ENCODE measurements around the gene RHBDL1. TPM values are rescaled to one million over a fixed set of nuclear protein-coding genes. Genes with fewer than 3 reads are reported as not detected.
A peak's percentile ranks its signal among the peaks of the same experiment; 100 is the strongest.

The RHBDL1 gene
- polyA plus RNA-seq, 1 donor (not counting 4 experiments of a cell fraction or from before 2014, with no cell fraction given): 0.71 TPM

- no peak overlapping the region for H3K27ac ChIP-seq (ENCODE audit: control insufficient read depth, insufficient read depth, low read length)
- FAIRE-seq (no peak), DNase-seq (ENCODE audit: low read depth, low spot score) (no peak)
- no peaks in the 10 kb centered on the region for H3K27me3 ChIP-seq (ENCODE audit: control insufficient read depth, extremely low read depth, insufficient read depth, low read length)
- no peaks in the 10 kb centered on the region for H4K20me1 ChIP-seq (ENCODE audit: control insufficient read depth, extremely low read depth, insufficient read depth, low read length)
- H3K4me3 ChIP-seq (ENCODE audit: control insufficient read depth in 2 of 3, extremely low read depth in 1 of 3, insufficient read depth in 2 of 3, low read depth in 1 of 3, low read length in 3 of 3): peak overlapping the region; percentile 53 to 69 (median 65)
- peaks cover 5% of the 10 kb centered on the region for H3K4me1 ChIP-seq (ENCODE audit: control insufficient read depth, extremely low read depth, insufficient read depth, low read length)
- peaks cover 2% of the 10 kb centered on the region for H3K79me2 ChIP-seq (ENCODE audit: control insufficient read depth, insufficient read depth, low read length)
- H3K4me2 ChIP-seq (ENCODE audit: control insufficient read depth, extremely low read depth, insufficient read depth, low read depth, low read length): peak overlapping the region; percentile 80
- no peak overlapping the region for H2AFZ ChIP-seq (ENCODE audit: control insufficient read depth, low read length)
- dilution Hi-C loops (cut with MboI; ENCODE audit: extremely low pct_ligation_motif_present, low sequenced_read_pairs): no loop called here
- H3K9me1 ChIP-seq (ENCODE audit: control insufficient read depth, extremely low read depth, insufficient read depth, low read length): peaks cover 2% of the 10 kb centered on the region
- H3K36me3 ChIP-seq (ENCODE audit: control insufficient read depth in 2 of 2, extremely low read depth in 1 of 2, insufficient read depth in 2 of 2, low read length in 2 of 2): no peaks in the 10 kb centered on the region
- peak overlapping the region; percentile 67 for H3K9ac ChIP-seq (ENCODE audit: control insufficient read depth, extremely low read depth, insufficient read depth, low read length)
- no peaks in the 10 kb centered on the region for H3K9me3 ChIP-seq (ENCODE audit: control insufficient read depth, low read depth, low read length)
- TF ChIP-seq CTCF (optimal IDR thresholded peaks at IDR 0.05 in 1 of 3, IDR thresholded peaks at IDR 0.05 in 1 of 3, conservative IDR thresholded peaks at IDR 0.05 in 1 of 3; ENCODE audit: extremely low read depth in 1 of 3, insufficient read depth in 2 of 3, low read length in 3 of 3): no peak
- no peak for TF ChIP-seq EZH2 (IDR thresholded peaks at IDR 0.05; ENCODE audit: low read length)
These were observed 32.5 kb upstream of the RHBDL1 start for GRCh38 chr16:643050-643368.

GRCh38 chr16:644556-644955 is 30.9 kb upstream of the RHBDL1 start:
- H3K27ac ChIP-seq (ENCODE audit: control insufficient read depth, insufficient read depth, low read length): no peak overlapping the region
- dilution Hi-C loops (cut with MboI; ENCODE audit: extremely low pct_ligation_motif_present, low sequenced_read_pairs): no loop called here
- H3K79me2 ChIP-seq (ENCODE audit: control insufficient read depth, insufficient read depth, low read length): peaks cover 3% of the 10 kb centered on the region

More at GRCh38 chr16:644556-644955, 30.9 kb upstream of the RHBDL1 start:
- Histone ChIP-seq H3K4me2 (ENCODE audit: control insufficient read depth, extremely low read depth, insufficient read depth, low read depth, low read length) (no peak overlapping the region), H3K27me3 (ENCODE audit: control insufficient read depth, extremely low read depth, insufficient read depth, low read length) (no peaks in the 10 kb centered on the region), H3K4me1 (ENCODE audit: control insufficient read depth, extremely low read depth, insufficient read depth, low read length) (peaks cover 9% of the 10 kb centered on the region), H4K20me1 (ENCODE audit: control insufficient read depth, extremely low read depth, insufficient read depth, low read length) (no peaks in the 10 kb centered on the region), H3K9me3 (ENCODE audit: control insufficient read depth, low read depth, low read length) (no peaks in the 10 kb centered on the region), H3K36me3 (ENCODE audit: control insufficient read depth in 2 of 2, extremely low read depth in 1 of 2, insufficient read depth in 2 of 2, low read length in 2 of 2) (no peaks in the 10 kb centered on the region), H2AFZ (ENCODE audit: control insufficient read depth, low read length) (no peak overlapping the region), H3K4me3 (ENCODE audit: control insufficient read depth in 2 of 3, extremely low read depth in 1 of 3, insufficient read depth in 2 of 3, low read depth in 1 of 3, low read length in 3 of 3) (no peak overlapping the region), H3K9me1 (ENCODE audit: control insufficient read depth, extremely low read depth, insufficient read depth, low read length) (peaks cover 2% of the 10 kb centered on the region), H3K9ac (ENCODE audit: control insufficient read depth, extremely low read depth, insufficient read depth, low read length) (no peak overlapping the region)
- TF ChIP-seq EZH2 (IDR thresholded peaks at IDR 0.05; ENCODE audit: low read length) (no peak), CTCF (optimal IDR thresholded peaks at IDR 0.05 in 1 of 3, IDR thresholded peaks at IDR 0.05 in 1 of 3, conservative IDR thresholded peaks at IDR 0.05 in 1 of 3; ENCODE audit: extremely low read depth in 1 of 3, insufficient read depth in 2 of 3, low read length in 3 of 3) (no peak)
- DNase-seq (ENCODE audit: low read depth, low spot score) (no peak), FAIRE-seq (no peak)
